Measurements from ENCODE around the gene KCNE3.

DNA sequence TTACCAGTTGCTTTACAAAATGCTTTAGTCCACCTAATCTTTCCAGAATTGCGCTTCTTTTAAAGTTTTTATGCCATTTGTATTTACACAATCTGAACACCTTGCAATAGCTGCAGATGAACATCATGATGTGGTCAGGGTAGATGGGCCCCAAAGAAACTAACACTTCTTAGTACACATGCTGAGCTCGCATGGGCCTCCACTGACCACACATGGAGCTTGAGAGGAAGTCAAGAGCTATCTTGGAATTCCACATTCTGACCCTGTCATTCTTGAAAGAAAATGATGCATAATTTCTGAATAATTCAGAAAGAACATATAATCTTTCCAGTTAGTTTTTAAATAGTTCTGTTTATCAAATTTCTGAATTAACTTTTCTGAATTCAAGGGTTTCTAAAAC lies 18.5 kb upstream of the KCNE3 start:
- TF ChIP-seq, protein P1, sequence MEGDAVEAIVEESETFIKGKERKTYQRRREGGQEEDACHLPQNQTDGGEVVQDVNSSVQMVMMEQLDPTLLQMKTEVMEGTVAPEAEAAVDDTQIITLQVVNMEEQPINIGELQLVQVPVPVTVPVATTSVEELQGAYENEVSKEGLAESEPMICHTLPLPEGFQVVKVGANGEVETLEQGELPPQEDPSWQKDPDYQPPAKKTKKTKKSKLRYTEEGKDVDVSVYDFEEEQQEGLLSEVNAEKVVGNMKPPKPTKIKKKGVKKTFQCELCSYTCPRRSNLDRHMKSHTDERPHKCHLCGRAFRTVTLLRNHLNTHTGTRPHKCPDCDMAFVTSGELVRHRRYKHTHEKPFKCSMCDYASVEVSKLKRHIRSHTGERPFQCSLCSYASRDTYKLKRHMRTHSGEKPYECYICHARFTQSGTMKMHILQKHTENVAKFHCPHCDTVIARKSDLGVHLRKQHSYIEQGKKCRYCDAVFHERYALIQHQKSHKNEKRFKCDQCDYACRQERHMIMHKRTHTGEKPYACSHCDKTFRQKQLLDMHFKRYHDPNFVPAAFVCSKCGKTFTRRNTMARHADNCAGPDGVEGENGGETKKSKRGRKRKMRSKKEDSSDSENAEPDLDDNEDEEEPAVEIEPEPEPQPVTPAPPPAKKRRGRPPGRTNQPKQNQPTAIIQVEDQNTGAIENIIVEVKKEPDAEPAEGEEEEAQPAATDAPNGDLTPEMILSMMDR (conservative IDR thresholded peaks at IDR 0.05; ENCODE audit: low read depth, low read length), result no peak
- no peak for TF ChIP-seq EZH2phosphoT487 (IDR thresholded peaks at IDR 0.05; ENCODE audit: borderline replicate concordance, low read length)
- TF ChIP-seq EZH2 (IDR thresholded peaks at IDR 0.05; ENCODE audit: low read length, unreplicated experiment), result no peak
